K562 (cell line): ENCODE data around the gene ARHGAP9. TPM values are rescaled to one million over a fixed set of nuclear protein-coding genes. Genes with fewer than 3 reads are reported as not detected.

Experiments used
- ARID1B ChIP-seq: fragments of 450-650 bp; IDR thresholded peaks from 2 replicates; pipeline ENCODE4 v1.6.1; 2016; ENCODE audit warnings: antibody characterized with exemption, mild to moderate bottlenecking, inconsistent platforms
- CBFA2T3 ChIP-seq: fragments of 450-650 bp; IDR thresholded peaks from 2 replicates; pipeline ENCODE4 v1.6.1; 2017
- CCAR2 ChIP-seq: fragments of 200-400 bp; formaldehyde crosslinking; IDR thresholded peaks from 2 replicates; pipeline ENCODE4 v1.6.1; 2017; ENCODE audit warnings: mild to moderate bottlenecking, low read depth, low read length
- EWSR1 ChIP-seq: fragments of 450-650 bp; IDR thresholded peaks from 2 replicates; pipeline ENCODE4 v1.6.1; 2018; ENCODE audit warnings: borderline replicate concordance, mild to moderate bottlenecking, low read depth, moderate library complexity; ENCODE audit not compliant: partially characterized antibody
- HCFC1 ChIP-seq: IDR thresholded peaks from 2 replicates; pipeline ENCODE4 v1.6.1; 2012; ENCODE audit warnings: low read depth, low read length, improper control_type of control experiment
- KAT7 ChIP-seq: sonication (generic); formaldehyde crosslinking; IDR thresholded peaks from 2 replicates; pipeline ENCODE4 v1.8.0; 2022; ENCODE audit warnings: missing genetic modification reagents, mild to moderate bottlenecking, borderline replicate concordance
- L3MBTL2 ChIP-seq: fragments of 450-650 bp; IDR thresholded peaks from 2 replicates; pipeline ENCODE4 v1.6.1; 2016; ENCODE audit warnings: mild to moderate bottlenecking, moderate library complexity
- MAZ ChIP-seq, 2 experiments: fragments of 450-650 bp in 1 of 2; sonication (generic) in 1 of 2; formaldehyde crosslinking; IDR thresholded peaks in 1 of 2; conservative IDR thresholded peaks in 1 of 2; 2 replicates each; pipeline versions ENCODE4 v1.4.0 to v1.5.0; 2020; ENCODE audit warnings: mild to moderate bottlenecking in 1 of 2, missing genetic modification reagents in 1 of 2
- MEF2A ChIP-seq: IDR thresholded peaks from 2 replicates; pipeline ENCODE4 v1.6.1; 2011; ENCODE audit warnings: low read depth, mild to moderate bottlenecking, low read length, moderate library complexity; ENCODE audit not compliant: control insufficient read depth
- NONO ChIP-seq, 2 experiments: fragments of 200-400 bp in 1 of 2; fragments of 450-650 bp in 1 of 2; formaldehyde crosslinking in 1 of 2; IDR thresholded peaks; 2 replicates each; pipeline ENCODE4 v1.6.1; 2017; ENCODE audit warnings: low read depth in 2 of 2, mild to moderate bottlenecking in 2 of 2, moderate library complexity in 2 of 2, low read length in 1 of 2
- PHF21A ChIP-seq: fragments of 450-650 bp; IDR thresholded peaks from 2 replicates; pipeline ENCODE4 v1.6.1; 2017; ENCODE audit warnings: low read depth, borderline replicate concordance
- PHTF2 ChIP-seq: fragments of 250-450 bp; sonication (Bioruptor Pico); IDR thresholded peaks from 2 replicates; pipeline ENCODE4 v1.5.0; 2021; ENCODE audit warnings: mild to moderate bottlenecking
- POLR2A ChIP-seq: fragments of 450-650 bp; conservative IDR thresholded peaks from 2 replicates; pipeline ENCODE4 v1.6.1; 2016
- PTTG1 ChIP-seq: fragments of 450-650 bp; IDR thresholded peaks from 2 replicates; pipeline ENCODE4 v1.6.1; 2016; ENCODE audit warnings: low read depth, mild to moderate bottlenecking, missing genetic modification characterization, missing compliant biosample characterization
- SMC3 ChIP-seq: conservative IDR thresholded peaks from 2 replicates; pipeline ENCODE4 v1.6.1; 2011; ENCODE audit warnings: low read depth, low read length, improper control_type of control experiment; ENCODE audit not compliant: insufficient read depth
- SNIP1 ChIP-seq: fragments of 450-650 bp; IDR thresholded peaks from 2 replicates; pipeline ENCODE4 v1.7.1; 2017; ENCODE audit warnings: low read depth, mild to moderate bottlenecking
- STAG1 ChIP-seq: sonication (generic); formaldehyde crosslinking; IDR thresholded peaks from 2 replicates; pipeline ENCODE4 v1.5.0; 2020; ENCODE audit warnings: missing genetic modification reagents, borderline replicate concordance
- ZNF695 ChIP-seq: fragments of 450-650 bp; formaldehyde crosslinking; IDR thresholded peaks from 2 replicates; pipeline ENCODE4 v1.4.0; 2020; ENCODE audit warnings: mild to moderate bottlenecking, moderate library complexity
- polyA plus RNA-seq, 8 experiments: library from polyadenylated mRNA; depleted of rRNA in 4 of 8; stranded (reverse) in 5 of 8; unstranded in 3 of 8; fragments of >200 nt; fragmentation: Nextera tagmentation in 2 of 8; fragmentation: Illumina TruSeq in 1 of 8; extraction: Ambion mirVana in 2 of 8; extraction: Trizol in 1 of 8; gene quantifications; 2 replicates each; pipeline versions ENCODE4 v1.2.1 to v1.2.3, GENCODE V29; 2011 to 2014; ENCODE audit warnings: inconsistent platforms in 1 of 8, missing spikeins in 1 of 8
- total RNA-seq, 7 experiments: library from RNA; depleted of rRNA in 6 of 7; stranded (reverse); fragments of >200 nt in 6 of 7; fragmentation: Illumina TruSeq in 2 of 7; extraction: Trizol in 2 of 7; gene quantifications; 2 replicates each; pipeline versions ENCODE4 v1.2.1 to v1.2.3, GENCODE V29; 2011 to 2021; ENCODE audit warnings: low replicate concordance in 1 of 7
- TF ChIP-seq, protein P1 (sequence below), 2 experiments: fragments of 450-650 bp; IDR thresholded peaks; 2 replicates each; pipeline ENCODE4 v1.6.1; 2018; ENCODE audit warnings: mild to moderate bottlenecking in 2 of 2, low read depth in 1 of 2; ENCODE audit not compliant: partially characterized antibody in 2 of 2
- TF ChIP-seq, protein P2 (sequence below): sonication (generic); formaldehyde crosslinking; IDR thresholded peaks from 2 replicates; pipeline ENCODE4 v1.8.0; 2022; ENCODE audit warnings: mild to moderate bottlenecking, missing genetic modification reagents, borderline replicate concordance
- TF ChIP-seq, protein P3 (sequence below): IDR thresholded peaks from 2 replicates; pipeline ENCODE4 v1.6.1; 2011; ENCODE audit warnings: borderline replicate concordance, low read depth, mild to moderate bottlenecking, moderate library complexity, low read length; ENCODE audit not compliant: insufficient read depth, poor library complexity, severe bottlenecking

The ARHGAP9 gene
- total and polyA plus RNA-seq, 9 of the 15 experiments (the other 6 are each of a cell fraction or from before 2014, with no cell fraction given): 1.5 to 10.2 (median 5.1) TPM

DNA sequence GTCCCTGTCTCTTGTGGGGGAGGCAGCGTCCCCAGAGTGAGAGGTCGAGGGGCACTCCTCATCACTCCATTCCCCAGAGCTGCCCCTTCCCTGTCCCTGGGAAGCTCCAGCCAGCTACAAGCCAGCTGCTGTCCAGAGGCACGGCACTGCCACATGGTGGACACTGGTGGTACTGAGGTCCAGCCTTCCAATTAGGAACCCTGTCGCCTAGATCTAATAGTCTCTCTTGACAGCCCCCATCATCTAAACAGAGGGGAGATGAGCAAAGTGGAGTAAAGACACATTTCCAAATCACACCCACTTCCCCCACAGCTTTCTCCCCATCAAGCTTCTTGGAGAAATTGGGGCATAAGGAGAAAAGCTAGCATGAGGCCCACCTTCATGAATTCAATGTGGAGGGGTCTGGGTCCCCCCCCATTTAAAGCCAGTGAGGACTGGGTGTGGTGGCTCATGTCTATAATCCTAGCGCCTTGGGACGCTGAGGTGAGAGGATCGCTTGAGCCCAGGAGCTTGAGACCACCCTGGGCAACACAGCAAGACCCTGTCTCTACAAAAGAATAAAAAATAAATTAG, 26.6 kb downstream of the ARHGAP9 start (continued):
- TF ChIP-seq, protein P1, sequence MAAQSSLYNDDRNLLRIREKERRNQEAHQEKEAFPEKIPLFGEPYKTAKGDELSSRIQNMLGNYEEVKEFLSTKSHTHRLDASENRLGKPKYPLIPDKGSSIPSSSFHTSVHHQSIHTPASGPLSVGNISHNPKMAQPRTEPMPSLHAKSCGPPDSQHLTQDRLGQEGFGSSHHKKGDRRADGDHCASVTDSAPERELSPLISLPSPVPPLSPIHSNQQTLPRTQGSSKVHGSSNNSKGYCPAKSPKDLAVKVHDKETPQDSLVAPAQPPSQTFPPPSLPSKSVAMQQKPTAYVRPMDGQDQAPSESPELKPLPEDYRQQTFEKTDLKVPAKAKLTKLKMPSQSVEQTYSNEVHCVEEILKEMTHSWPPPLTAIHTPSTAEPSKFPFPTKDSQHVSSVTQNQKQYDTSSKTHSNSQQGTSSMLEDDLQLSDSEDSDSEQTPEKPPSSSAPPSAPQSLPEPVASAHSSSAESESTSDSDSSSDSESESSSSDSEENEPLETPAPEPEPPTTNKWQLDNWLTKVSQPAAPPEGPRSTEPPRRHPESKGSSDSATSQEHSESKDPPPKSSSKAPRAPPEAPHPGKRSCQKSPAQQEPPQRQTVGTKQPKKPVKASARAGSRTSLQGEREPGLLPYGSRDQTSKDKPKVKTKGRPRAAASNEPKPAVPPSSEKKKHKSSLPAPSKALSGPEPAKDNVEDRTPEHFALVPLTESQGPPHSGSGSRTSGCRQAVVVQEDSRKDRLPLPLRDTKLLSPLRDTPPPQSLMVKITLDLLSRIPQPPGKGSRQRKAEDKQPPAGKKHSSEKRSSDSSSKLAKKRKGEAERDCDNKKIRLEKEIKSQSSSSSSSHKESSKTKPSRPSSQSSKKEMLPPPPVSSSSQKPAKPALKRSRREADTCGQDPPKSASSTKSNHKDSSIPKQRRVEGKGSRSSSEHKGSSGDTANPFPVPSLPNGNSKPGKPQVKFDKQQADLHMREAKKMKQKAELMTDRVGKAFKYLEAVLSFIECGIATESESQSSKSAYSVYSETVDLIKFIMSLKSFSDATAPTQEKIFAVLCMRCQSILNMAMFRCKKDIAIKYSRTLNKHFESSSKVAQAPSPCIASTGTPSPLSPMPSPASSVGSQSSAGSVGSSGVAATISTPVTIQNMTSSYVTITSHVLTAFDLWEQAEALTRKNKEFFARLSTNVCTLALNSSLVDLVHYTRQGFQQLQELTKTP (IDR thresholded peaks at IDR 0.05; ENCODE audit: low read depth in 1 of 2, partially characterized antibody in 2 of 2): no peak
- no peak for TF ChIP-seq PHTF2 (CRISPR knock-in tag)
- TF ChIP-seq, protein P2, sequence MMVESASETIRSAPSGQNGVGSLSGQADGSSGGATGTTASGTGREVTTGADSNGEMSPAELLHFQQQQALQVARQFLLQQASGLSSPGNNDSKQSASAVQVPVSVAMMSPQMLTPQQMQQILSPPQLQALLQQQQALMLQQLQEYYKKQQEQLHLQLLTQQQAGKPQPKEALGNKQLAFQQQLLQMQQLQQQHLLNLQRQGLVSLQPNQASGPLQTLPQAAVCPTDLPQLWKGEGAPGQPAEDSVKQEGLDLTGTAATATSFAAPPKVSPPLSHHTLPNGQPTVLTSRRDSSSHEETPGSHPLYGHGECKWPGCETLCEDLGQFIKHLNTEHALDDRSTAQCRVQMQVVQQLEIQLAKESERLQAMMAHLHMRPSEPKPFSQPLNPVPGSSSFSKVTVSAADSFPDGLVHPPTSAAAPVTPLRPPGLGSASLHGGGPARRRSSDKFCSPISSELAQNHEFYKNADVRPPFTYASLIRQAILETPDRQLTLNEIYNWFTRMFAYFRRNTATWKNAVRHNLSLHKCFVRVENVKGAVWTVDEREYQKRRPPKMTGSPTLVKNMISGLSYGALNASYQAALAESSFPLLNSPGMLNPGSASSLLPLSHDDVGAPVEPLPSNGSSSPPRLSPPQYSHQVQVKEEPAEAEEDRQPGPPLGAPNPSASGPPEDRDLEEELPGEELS (CRISPR knock-in tag): no peak; the same call in 1 of the 2 replicates
- no peak for TF ChIP-seq CBFA2T3
- no peak for TF ChIP-seq MEF2A
- no peak for TF ChIP-seq POLR2A
- peak; percentile 95 for TF ChIP-seq SMC3
- TF ChIP-seq PHF21A: no peak
- TF ChIP-seq, protein P3, sequence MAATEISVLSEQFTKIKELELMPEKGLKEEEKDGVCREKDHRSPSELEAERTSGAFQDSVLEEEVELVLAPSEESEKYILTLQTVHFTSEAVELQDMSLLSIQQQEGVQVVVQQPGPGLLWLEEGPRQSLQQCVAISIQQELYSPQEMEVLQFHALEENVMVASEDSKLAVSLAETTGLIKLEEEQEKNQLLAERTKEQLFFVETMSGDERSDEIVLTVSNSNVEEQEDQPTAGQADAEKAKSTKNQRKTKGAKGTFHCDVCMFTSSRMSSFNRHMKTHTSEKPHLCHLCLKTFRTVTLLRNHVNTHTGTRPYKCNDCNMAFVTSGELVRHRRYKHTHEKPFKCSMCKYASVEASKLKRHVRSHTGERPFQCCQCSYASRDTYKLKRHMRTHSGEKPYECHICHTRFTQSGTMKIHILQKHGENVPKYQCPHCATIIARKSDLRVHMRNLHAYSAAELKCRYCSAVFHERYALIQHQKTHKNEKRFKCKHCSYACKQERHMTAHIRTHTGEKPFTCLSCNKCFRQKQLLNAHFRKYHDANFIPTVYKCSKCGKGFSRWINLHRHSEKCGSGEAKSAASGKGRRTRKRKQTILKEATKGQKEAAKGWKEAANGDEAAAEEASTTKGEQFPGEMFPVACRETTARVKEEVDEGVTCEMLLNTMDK: no peak
- TF ChIP-seq MAZ (CRISPR knock-in tag; conservative IDR thresholded peaks at IDR 0.05 in 1 of 2, IDR thresholded peaks at IDR 0.05 in 1 of 2): peak in 1 of 2 experiments; percentile 69; a peak in 2 of 4 replicates
- TF ChIP-seq KAT7 (CRISPR knock-in tag): no peak
- TF ChIP-seq CCAR2: no peak
- TF ChIP-seq ZNF695 (CRISPR knock-in tag): no peak
- TF ChIP-seq L3MBTL2: peak; percentile 73
- peak; percentile 85; the same call in 1 of the 2 replicates for TF ChIP-seq STAG1 (CRISPR knock-in tag)
- no peak for TF ChIP-seq EWSR1
- TF ChIP-seq NONO (IDR thresholded peaks at IDR 0.05; ENCODE audit: low read depth in 2 of 2, low read length in 1 of 2): no peak
- peak; percentile 21; the same call in 1 of the 2 replicates for TF ChIP-seq HCFC1
- no peak for TF ChIP-seq SNIP1
- no peak for TF ChIP-seq PTTG1 (tag)
- TF ChIP-seq ARID1B: no peak
